Memory B cell (primary cell): ENCODE measurements around the gene DDC.
"Not testable (repeated sequence)": the region's sequence is repeated elsewhere in the genome, so short reads cannot be mapped to it uniquely, and the experiment has no call there.

Experiments
- ATAC-seq: fragments of 150-1000 bp; cut with Tn5 transposase; 2 replicates; pipeline ENCODE4 v1.10.0; 2021; ENCODE audit warnings: low read depth, mild to moderate bottlenecking, moderate library complexity
- DNase-seq, 2 donors: peaks; one replicate each; pipeline ENCODE4 v3.0.0; 2022; ENCODE audit warnings: low spot score in 2 of 2
- H3K27ac Mint-ChIP-seq: one replicate; pipeline ENCODE4 v1.8.0; 2022; ENCODE audit warnings: mild to moderate bottlenecking, moderate library complexity, mixed read lengths
- H3K27me3 Mint-ChIP-seq: one replicate; pipeline ENCODE4 v1.8.0; 2022; ENCODE audit warnings: mixed read lengths
- H3K36me3 Mint-ChIP-seq: one replicate; pipeline ENCODE4 v1.8.0; 2022; ENCODE audit warnings: mild to moderate bottlenecking, mixed read lengths
- H3K4me1 Mint-ChIP-seq: one replicate; pipeline ENCODE4 v1.8.0; 2022; ENCODE audit warnings: mixed read lengths
- H3K4me3 Mint-ChIP-seq: one replicate; pipeline ENCODE4 v1.8.0; 2022; ENCODE audit warnings: mild to moderate bottlenecking, moderate library complexity, mixed read lengths
- H3K9me3 Mint-ChIP-seq: one replicate; pipeline ENCODE4 v1.8.0; 2022; ENCODE audit warnings: mixed read lengths

DDC gene

GRCh38 chr7:50555594-50556140 lies 9.5 kb downstream of the DDC start:
- ATAC-seq, result no peak
- peaks cover 16% of the 10 kb centered on the region for H3K27me3 Mint-ChIP-seq
- H3K36me3 Mint-ChIP-seq, result no peaks in the 10 kb centered on the region
- H3K4me3 Mint-ChIP-seq, result no peak overlapping the region
- no peak for DNase-seq
- H3K9me3 Mint-ChIP-seq, result no peaks in the 10 kb centered on the region
- H3K27ac Mint-ChIP-seq, result no peak overlapping the region
- H3K4me1 Mint-ChIP-seq, result no peaks in the 10 kb centered on the region

- Mint-ChIP-seq H3K4me1 (no peaks in the 10 kb centered on the region), H3K27ac (no peak overlapping the region), H3K9me3 (no peaks in the 10 kb centered on the region), H3K4me3 (no peak overlapping the region), H3K36me3 (no peaks in the 10 kb centered on the region), H3K27me3 (peaks cover 16% of the 10 kb centered on the region)
- DNase-seq, result no peak
- ATAC-seq, result no peak
Measured at GRCh38 chr7:50554431-50555322, 10.5 kb downstream of the DDC start.

- Mint-ChIP-seq H3K27ac (no peak overlapping the region), H3K27me3 (peaks cover 13% of the 10 kb centered on the region), H3K9me3 (no peaks in the 10 kb centered on the region), H3K4me1 (no peaks in the 10 kb centered on the region), H3K4me3 (no peak overlapping the region), H3K36me3 (no peaks in the 10 kb centered on the region)
- ATAC-seq (no peak), DNase-seq (no peak)
Measured at GRCh38 chr7:50553973-50554372, 11.2 kb downstream of the DDC start.

DNA sequence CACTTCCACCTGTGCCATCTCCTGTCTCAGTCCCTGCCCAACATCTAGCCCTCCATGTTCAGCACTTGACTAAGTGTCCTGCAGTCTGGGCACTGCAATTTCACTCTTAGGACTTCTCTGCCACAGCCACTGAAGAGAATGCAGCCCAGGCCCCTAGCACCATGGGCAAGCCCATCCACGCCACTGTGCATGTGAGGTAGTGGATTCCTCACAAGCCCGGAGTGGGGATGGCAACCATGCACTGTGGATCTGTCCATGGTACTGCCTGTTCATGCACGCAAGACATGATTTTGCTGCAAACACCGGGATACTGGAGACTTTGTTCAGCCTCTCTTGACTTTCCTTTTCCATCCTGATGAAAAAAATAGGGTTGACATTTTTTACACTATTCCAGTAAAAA lies 12.3 kb downstream of the DDC start:
- Mint-ChIP-seq H3K27ac (no peak overlapping the region), H3K4me1 (no peaks in the 10 kb centered on the region), H3K36me3 (no peaks in the 10 kb centered on the region), H3K27me3 (peaks cover 9% of the 10 kb centered on the region), H3K4me3 (no peak overlapping the region), H3K9me3 (no peaks in the 10 kb centered on the region)
- ATAC-seq, result no peak
- DNase-seq, result no peak

GRCh38 chr7:50552139-50552538 lies 13.1 kb downstream of the DDC start:
- ATAC-seq (no peak), DNase-seq (no peak)
- no peaks in the 10 kb centered on the region for H3K4me1 Mint-ChIP-seq
- H3K36me3 Mint-ChIP-seq, result no peaks in the 10 kb centered on the region
- peaks cover 9% of the 10 kb centered on the region for H3K27me3 Mint-ChIP-seq
- no peak overlapping the region for H3K27ac Mint-ChIP-seq
- H3K4me3 Mint-ChIP-seq, result no peak overlapping the region
- H3K9me3 Mint-ChIP-seq, result no peaks in the 10 kb centered on the region

DNA sequence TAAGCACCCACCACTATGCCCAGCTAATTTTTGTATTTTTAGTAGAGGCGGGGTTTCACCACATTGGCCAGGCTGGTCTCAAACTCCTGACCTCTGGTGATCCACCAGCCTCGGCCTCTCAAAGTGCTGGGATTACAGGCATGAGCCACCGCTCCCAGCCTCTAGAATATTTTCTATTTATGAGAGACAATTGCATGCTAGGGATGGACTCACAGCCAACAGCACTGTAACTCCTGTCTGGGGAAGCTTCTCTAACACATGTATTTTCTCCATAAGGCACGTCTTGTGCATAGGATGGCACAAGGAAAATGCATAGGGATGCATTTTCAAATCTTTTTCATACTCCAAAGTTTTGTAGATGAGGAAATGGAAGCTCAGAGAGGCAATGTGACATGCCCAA lies 19.6 kb downstream of the DDC start:
- not testable (repeated sequence) for H3K36me3 Mint-ChIP-seq, H3K9me3 Mint-ChIP-seq, H3K27me3 Mint-ChIP-seq, H3K27ac Mint-ChIP-seq, H3K4me1 Mint-ChIP-seq, ATAC-seq, DNase-seq, H3K4me3 Mint-ChIP-seq

DNA sequence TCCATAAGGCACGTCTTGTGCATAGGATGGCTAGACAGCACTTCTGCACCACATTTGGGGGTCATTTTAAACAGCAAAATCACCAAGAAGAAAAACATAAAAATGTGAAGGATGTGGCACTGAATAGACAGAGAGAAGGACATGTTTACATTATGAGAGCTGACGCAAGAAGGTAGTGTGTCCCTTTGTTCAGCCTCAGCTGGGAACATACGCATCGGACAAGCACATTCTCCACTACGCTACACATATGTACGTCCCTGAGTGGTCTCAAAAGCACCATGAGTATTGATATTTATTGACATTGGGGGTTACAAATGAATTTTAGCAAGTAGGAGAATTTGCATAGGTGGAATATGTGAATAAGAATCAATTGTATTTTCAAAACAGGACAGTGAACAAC lies 20.2 kb downstream of the DDC start:
- no peak for DNase-seq
- no peak overlapping the region for H3K27ac Mint-ChIP-seq
- ATAC-seq, result no peak
- H3K27me3 Mint-ChIP-seq, result peaks cover 4% of the 10 kb centered on the region
- H3K4me3 Mint-ChIP-seq, result no peak overlapping the region
- no peaks in the 10 kb centered on the region for H3K36me3 Mint-ChIP-seq
- H3K4me1 Mint-ChIP-seq, result no peaks in the 10 kb centered on the region
- H3K9me3 Mint-ChIP-seq, result no peaks in the 10 kb centered on the region

GRCh38 chr7:50543776-50544442 lies 21.3 kb downstream of the DDC start:
- ATAC-seq, result no peak
- Mint-ChIP-seq H3K27me3 (peaks cover 4% of the 10 kb centered on the region), H3K9me3 (no peaks in the 10 kb centered on the region), H3K4me3 (no peak overlapping the region), H3K36me3 (no peaks in the 10 kb centered on the region), H3K27ac (no peak overlapping the region), H3K4me1 (no peaks in the 10 kb centered on the region)
- DNase-seq, result no peak

DNA sequence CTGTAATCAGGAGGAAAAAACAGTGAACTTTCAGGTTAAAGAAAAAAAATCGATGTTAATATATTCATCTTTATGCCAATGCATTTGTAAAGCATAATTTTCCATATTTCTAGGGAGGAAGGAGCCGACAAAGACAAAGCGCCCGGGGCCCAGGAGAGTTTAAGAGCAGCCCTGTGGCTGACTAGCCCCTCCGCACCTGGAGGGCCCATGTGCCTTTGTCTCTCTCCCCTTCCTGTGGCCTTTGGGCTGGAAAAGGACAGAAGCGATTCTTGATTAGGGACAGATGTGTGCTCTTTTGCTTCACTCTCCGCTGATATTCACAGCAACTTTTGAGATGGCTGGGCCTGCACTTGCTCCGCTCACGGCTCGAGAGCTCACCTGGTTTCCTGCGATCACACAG lies 23.1 kb downstream of the DDC start:
- Mint-ChIP-seq H3K27ac (no peak overlapping the region), H3K4me1 (no peaks in the 10 kb centered on the region), H3K9me3 (no peaks in the 10 kb centered on the region), H3K27me3 (peaks cover 4% of the 10 kb centered on the region), H3K4me3 (no peak overlapping the region), H3K36me3 (no peaks in the 10 kb centered on the region)
- DNase-seq, result no peak
- no peak for ATAC-seq

- no peak for ATAC-seq
- H3K36me3 Mint-ChIP-seq, result no peaks in the 10 kb centered on the region
- H3K27me3 Mint-ChIP-seq, result peaks cover 4% of the 10 kb centered on the region
- no peak overlapping the region for H3K4me3 Mint-ChIP-seq
- H3K9me3 Mint-ChIP-seq, result no peaks in the 10 kb centered on the region
- DNase-seq, result no peak
- H3K27ac Mint-ChIP-seq, result no peak overlapping the region
- no peaks in the 10 kb centered on the region for H3K4me1 Mint-ChIP-seq
Measured at GRCh38 chr7:50540785-50541579, 24.2 kb downstream of the DDC start.

DNA sequence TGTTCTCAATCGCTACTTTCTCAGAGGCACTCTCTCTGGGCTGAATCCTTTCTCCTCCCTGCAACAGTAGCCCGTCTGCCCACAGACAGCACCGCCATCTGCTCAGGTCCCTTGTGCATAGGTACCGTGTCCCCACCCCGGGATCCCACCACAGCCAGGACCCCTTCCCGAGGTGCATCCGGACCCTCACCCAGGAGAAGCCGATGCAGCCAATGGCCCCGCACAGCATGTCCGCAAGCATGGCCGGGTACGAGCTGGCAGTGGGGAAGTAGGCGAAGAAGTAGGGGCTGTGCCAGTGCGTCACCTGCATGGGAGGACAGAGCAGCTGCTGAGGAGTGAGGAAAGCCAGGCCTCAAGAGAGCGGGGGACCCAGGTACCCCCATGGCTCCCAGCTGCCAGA lies 25.5 kb downstream of the DDC start:
- no peak for ATAC-seq
- Mint-ChIP-seq H3K4me3 (no peak overlapping the region), H3K9me3 (no peaks in the 10 kb centered on the region), H3K27ac (no peak overlapping the region), H3K36me3 (no peaks in the 10 kb centered on the region), H3K27me3 (peaks cover 4% of the 10 kb centered on the region), H3K4me1 (no peaks in the 10 kb centered on the region)
- DNase-seq, result no peak

DNA sequence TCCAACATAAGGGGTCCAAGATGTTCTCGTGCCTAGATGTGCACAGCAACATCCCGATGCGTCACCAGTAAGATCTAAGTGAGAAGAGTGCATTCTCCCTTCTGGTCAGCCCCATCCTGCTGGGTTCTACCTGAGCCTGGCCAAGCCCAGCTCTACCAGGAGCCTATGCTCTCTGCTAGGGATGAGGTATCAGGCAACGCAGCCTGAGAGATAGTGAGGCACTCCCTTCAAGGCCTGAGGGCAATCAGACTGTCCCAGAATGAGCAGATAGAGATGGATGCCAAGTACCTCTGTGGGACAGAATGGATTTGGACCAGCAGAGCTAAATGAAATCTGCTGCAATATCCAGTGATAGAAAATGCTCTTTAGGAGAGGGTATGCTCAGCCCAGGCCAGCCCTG lies 26.7 kb downstream of the DDC start:
- no peaks in the 10 kb centered on the region for H3K27me3 Mint-ChIP-seq
- H3K9me3 Mint-ChIP-seq, result no peaks in the 10 kb centered on the region
- ATAC-seq (no peak), DNase-seq (no peak)
- no peaks in the 10 kb centered on the region for H3K4me1 Mint-ChIP-seq
- H3K4me3 Mint-ChIP-seq, result no peak overlapping the region
- H3K36me3 Mint-ChIP-seq, result no peaks in the 10 kb centered on the region
- no peak overlapping the region for H3K27ac Mint-ChIP-seq

DNA sequence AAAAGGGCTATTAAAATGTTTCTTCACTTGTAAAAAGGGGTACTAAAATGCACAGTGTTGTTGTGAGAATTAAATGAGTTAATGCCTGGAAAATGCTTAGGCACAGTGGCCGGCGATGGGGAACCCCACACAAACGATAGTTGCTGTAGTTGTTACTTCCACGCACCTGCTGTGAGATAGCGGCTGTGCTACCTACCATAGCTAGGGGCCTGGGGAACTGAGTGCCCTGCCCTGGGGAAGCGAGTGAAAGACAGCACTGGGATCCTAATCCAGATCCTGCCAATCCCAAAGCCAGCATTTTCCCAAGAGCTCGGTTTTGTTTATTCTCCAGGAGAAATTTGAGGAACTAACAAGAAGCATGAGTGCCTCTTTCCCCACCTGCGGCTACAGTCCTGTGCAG lies 27.8 kb downstream of the DDC start:
- no peaks in the 10 kb centered on the region for H3K4me1 Mint-ChIP-seq
- no peaks in the 10 kb centered on the region for H3K36me3 Mint-ChIP-seq
- H3K9me3 Mint-ChIP-seq, result no peaks in the 10 kb centered on the region
- peaks cover under 1% of the 10 kb centered on the region for H3K27me3 Mint-ChIP-seq
- H3K27ac Mint-ChIP-seq, result no peak overlapping the region
- H3K4me3 Mint-ChIP-seq, result no peak overlapping the region
- no peak for DNase-seq
- ATAC-seq, result no peak

DNA sequence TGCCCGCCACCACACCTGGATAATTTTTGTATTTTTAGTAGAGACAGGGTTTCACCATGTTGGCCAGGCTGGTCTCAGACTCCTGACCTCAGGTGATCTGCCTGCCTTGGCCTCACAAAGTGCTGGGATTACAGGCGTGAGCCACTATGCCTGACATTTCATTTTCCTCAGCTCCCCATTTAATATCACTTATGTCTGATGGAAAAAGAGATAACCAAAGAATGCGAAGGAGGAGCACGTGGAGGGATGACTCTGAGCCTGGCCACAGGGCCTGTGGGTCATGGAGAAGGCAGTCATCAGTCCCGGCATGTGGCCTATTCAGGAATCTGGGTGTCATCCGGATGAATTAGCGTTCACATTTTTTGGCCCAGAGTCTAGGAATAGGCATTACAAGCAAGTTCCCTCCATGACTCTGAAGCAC lies 29.9 kb downstream of the DDC start:
- not testable (repeated sequence) for ATAC-seq

More for the DNA sequence above, 29.9 kb downstream of the DDC start:
- not testable (repeated sequence) for H3K36me3 Mint-ChIP-seq, H3K27ac Mint-ChIP-seq, H3K4me1 Mint-ChIP-seq, H3K9me3 Mint-ChIP-seq, H3K4me3 Mint-ChIP-seq, H3K27me3 Mint-ChIP-seq, DNase-seq
